GM12878 (cell line): ENCODE data around the gene GFPT1. TPM values are rescaled to one million over a fixed set of nuclear protein-coding genes. Genes with fewer than 3 reads are reported as not detected.

ENCODE experiments used
- ATAC-seq: fragments of 200-7000 bp; cut with Tn5 transposase; 3 replicates; pipeline ENCODE4 v1.9.1; 2020; ENCODE audit warnings: mild to moderate bottlenecking, moderate library complexity
- Bru-seq: library from RNA; stranded (reverse); fragments of 400-500 nt; gene quantifications from one replicate; lab custom pipeline; 2021; lab: Mats Ljungman, UMichigan
- BruChase-seq, 2 experiments: library from RNA; stranded (reverse); fragments of 400-500 nt; gene quantifications; one replicate each; lab custom pipeline; 2021; lab: Mats Ljungman, UMichigan
- BruUV-seq: library from RNA; stranded (reverse); fragments of 400-500 nt; replicated peaks from 2 replicates; lab custom pipeline; 2021; lab: Mats Ljungman, UMichigan
- CTCF ChIA-PET: fragments of 300-600 bp; sonication (Branson Sonifier 250); formaldehyde crosslinking; extraction: SDS; loops from one replicate; lab custom pipeline; 2021; ENCODE audit warnings: inconsistent platforms; lab: Yijun Ruan, JAX
- POLR2A ChIA-PET: fragments of 350-600 bp; formaldehyde crosslinking; extraction: SDS; loops from one replicate; lab custom pipeline; 2021; ENCODE audit warnings: inconsistent platforms; lab: Charles Lee
- RAD21 ChIA-PET: fragments of 300-600 bp; sonication (Branson Sonifier 250); formaldehyde crosslinking; loops from one replicate; lab custom pipeline; 2023; ENCODE audit warnings: antibody characterized with exemption; ENCODE audit not compliant: unreplicated experiment; lab: Charles Lee
- SMC1A ChIA-PET: fragments of 300-600 bp; sonication (Branson Sonifier 250); formaldehyde crosslinking; loops from one replicate; lab custom pipeline; 2023; ENCODE audit not compliant: unreplicated experiment, uncharacterized antibody; lab: Charles Lee
- DNase-seq: peaks from one replicate; pipeline ENCODE4 v3.0.0-alpha.2; 2011; ENCODE audit warnings: low read depth, low spot score
- FAIRE-seq: peaks from 3 replicates; lab custom pipeline; 2011; peaks lifted over from hg19 to GRCh38; lab: Jason Lieb, UNC
- H2AFZ ChIP-seq: 2 replicates; pipeline ENCODE4 v1.6.0; 2011; ENCODE audit warnings: low read depth, low read length, control low read depth; ENCODE audit not compliant: control insufficient read depth
- H3K27ac ChIP-seq: 2 replicates; pipeline ENCODE4 v1.5.1; 2011; ENCODE audit warnings: control low read depth; ENCODE audit not compliant: control insufficient read depth, insufficient read depth
- H3K27me3 ChIP-seq, 2 experiments: replicated peaks in 1 of 2; 2 replicates each; pipeline versions ENCODE4 v1.6.0 to v1.6.1; 2011; ENCODE audit warnings: low read length in 1 of 2; ENCODE audit not compliant: control insufficient read depth in 2 of 2, insufficient read depth in 2 of 2
- H3K36me3 ChIP-seq, 2 experiments: 2 replicates each; pipeline ENCODE4 v1.5.1; 2011; ENCODE audit warnings: low read length in 1 of 2; ENCODE audit not compliant: control insufficient read depth in 2 of 2, insufficient read depth in 2 of 2
- H3K4me1 ChIP-seq: 2 replicates; pipeline ENCODE4 v1.6.1; 2011; ENCODE audit warnings: mild to moderate bottlenecking, low read length, moderate library complexity, mixed read lengths; ENCODE audit not compliant: control insufficient read depth, insufficient read depth
- H3K4me2 ChIP-seq: 2 replicates; pipeline ENCODE4 v1.6.0; 2011; ENCODE audit warnings: control low read depth; ENCODE audit not compliant: control insufficient read depth, insufficient read depth
- H3K4me3 ChIP-seq: fragments of 200-600 bp; sonication (generic); 2 replicates; pipeline ENCODE4 v1.5.1; 2016
- H3K79me2 ChIP-seq: 2 replicates; pipeline ENCODE4 v1.6.0; 2011; ENCODE audit warnings: low read length; ENCODE audit not compliant: control insufficient read depth, insufficient read depth
- H3K9ac ChIP-seq: 2 replicates; pipeline ENCODE4 v1.8.0; 2011; ENCODE audit warnings: low read length, control low read depth, mixed read lengths; ENCODE audit not compliant: control insufficient read depth, insufficient read depth
- H3K9me3 ChIP-seq: replicated peaks from 3 replicates; pipeline ENCODE4 v1.5.1; 2011; ENCODE audit warnings: mild to moderate bottlenecking, low read length; ENCODE audit not compliant: control insufficient read depth, insufficient read depth
- H4K20me1 ChIP-seq: 2 replicates; pipeline ENCODE4 v1.6.0; 2011; ENCODE audit not compliant: control insufficient read depth, insufficient read depth
- BHLHE40 ChIP-seq, 2 experiments: fragments of 450-650 bp in 1 of 2; IDR thresholded peaks; 2 replicates each; pipeline ENCODE4 v1.6.1; 2011 to 2017; ENCODE audit warnings: low read depth in 2 of 2, borderline replicate concordance in 1 of 2, improper control_type of control experiment in 1 of 2, low read length in 1 of 2, mild to moderate bottlenecking in 1 of 2
- CHD1 ChIP-seq: IDR thresholded peaks from 2 replicates; pipeline ENCODE4 v1.6.1; 2012; ENCODE audit warnings: low read depth, low read length, improper control_type of control experiment
- CREB1 ChIP-seq: IDR thresholded peaks from 2 replicates; pipeline ENCODE4 v1.6.1; 2012; ENCODE audit warnings: low read depth, mild to moderate bottlenecking, inconsistent platforms
- ETV6 ChIP-seq, 2 experiments: fragments of 450-650 bp in 1 of 2; IDR thresholded peaks in 1 of 2; conservative IDR thresholded peaks in 1 of 2; 2 replicates each; pipeline ENCODE4 v1.6.1; 2014; ENCODE audit warnings: antibody characterized with exemption in 1 of 2, borderline replicate concordance in 1 of 2, low read depth in 1 of 2, mild to moderate bottlenecking in 1 of 2, moderate library complexity in 1 of 2
- EZH2 ChIP-seq: IDR thresholded peaks from 2 replicates; pipeline ENCODE4 v1.6.1; 2012; ENCODE audit warnings: low read depth, mild to moderate bottlenecking, control low read depth, inconsistent platforms, low read length, borderline replicate concordance; ENCODE audit not compliant: control insufficient read depth
- HCFC1 ChIP-seq: fragments of 150-350 bp; IDR thresholded peaks from 2 replicates; pipeline ENCODE4 v1.6.1; 2014; ENCODE audit warnings: low read length
- HSF1 ChIP-seq: fragments of 150-350 bp; IDR thresholded peaks from 2 replicates; pipeline ENCODE4 v1.6.1; 2014; ENCODE audit warnings: mild to moderate bottlenecking, low read depth, low read length
- JUND ChIP-seq: IDR thresholded peaks from 2 replicates; pipeline ENCODE4 v1.6.1; 2012; ENCODE audit warnings: low read depth, mild to moderate bottlenecking, low read length, improper control_type of control experiment, moderate library complexity
- PAX8 ChIP-seq: fragments of 450-650 bp; IDR thresholded peaks from 2 replicates; pipeline ENCODE4 v1.6.1; 2017; ENCODE audit warnings: mild to moderate bottlenecking, moderate library complexity
- POLR2A ChIP-seq: IDR thresholded peaks from 2 replicates; pipeline ENCODE4 v1.6.1; 2011; ENCODE audit warnings: low read depth, mild to moderate bottlenecking, low read length
- RELA ChIP-seq: fragments of 450-650 bp; IDR thresholded peaks from 2 replicates; pipeline ENCODE4 v1.8.0; 2014; ENCODE audit warnings: borderline replicate concordance; ENCODE audit not compliant: partially characterized antibody
- RUNX3 ChIP-seq: IDR thresholded peaks from 2 replicates; pipeline ENCODE4 v1.6.1; 2012; ENCODE audit warnings: low read length, inconsistent platforms
- SIN3A ChIP-seq: IDR thresholded peaks from 2 replicates; pipeline ENCODE4 v1.6.1; 2012; ENCODE audit warnings: low read depth, low read length, improper control_type of control experiment
- STAT1 ChIP-seq: fragments of 450-650 bp; conservative IDR thresholded peaks from 2 replicates; pipeline ENCODE4 v1.6.1; 2014; ENCODE audit warnings: antibody characterized with exemption, mild to moderate bottlenecking
- SUZ12 ChIP-seq: fragments of 200-600 bp; sonication (generic); IDR thresholded peaks from one replicate; pipeline ENCODE4 v1.6.1; 2018; ENCODE audit warnings: antibody characterized with exemption, mild to moderate bottlenecking; ENCODE audit not compliant: unreplicated experiment
- TBL1XR1 ChIP-seq: IDR thresholded peaks from 2 replicates; pipeline ENCODE4 v1.6.1; 2012; ENCODE audit warnings: low read depth, low read length, improper control_type of control experiment
- YY1 ChIP-seq: IDR thresholded peaks from 2 replicates; pipeline ENCODE4 v1.6.1; 2011; ENCODE audit warnings: low read depth, mild to moderate bottlenecking, low read length
- WGBS: methylation state at CpG from one replicate; pipeline ENCODE4 v1.1.6; 2016; ENCODE audit warnings: low lambda C conversion rate; ENCODE audit not compliant: insufficient replicate concordance, insufficient coverage; ENCODE audit errors: missing lambda C conversion rate; 5-methylcytosine and 5-hydroxymethylcytosine counted together
- in situ Hi-C: fragments of 300-500 bp; cut with MboI; formaldehyde crosslinking; loops from 9 replicates; pipeline ENCODE4 v1.14.3; 2018; ENCODE audit warnings: mixed read lengths
- intact Hi-C: fragments of 100-400 bp; cut with micrococcal nuclease; formaldehyde crosslinking; loops from one replicate; pipeline ENCODE4 v1.14.2; 2022; ENCODE audit not compliant: unreplicated experiment
- long read RNA-seq, 2 experiments: library from polyadenylated mRNA; unstranded; transcript quantifications; one replicate each; pipeline ENCODE4 v2.0.0, GENCODE V29; 2019 to 2020
- polyA minus RNA-seq, 3 experiments: library from RNA; depleted of rRNA, polyadenylated mRNA; stranded (reverse); fragments of >200 nt; gene quantifications; 2 replicates each; pipeline ENCODE4 v1.2.3, GENCODE V29; 2011
- polyA plus RNA-seq, 11 experiments: library from polyadenylated mRNA; depleted of rRNA in 4 of 11; unstranded in 6 of 11; stranded (reverse) in 5 of 11; fragments of >200 nt; fragmentation: Nextera tagmentation in 4 of 11; fragmentation: Illumina TruSeq in 1 of 11; extraction: Ambion mirVana in 4 of 11; extraction: Trizol in 1 of 11; gene quantifications; 1 replicate in 1 of 11; 2 replicates in 10 of 11; pipeline versions ENCODE4 v1.2.1 to v1.2.3, GENCODE V29; 2011 to 2016; ENCODE audit warnings: inconsistent platforms in 2 of 11, missing spikeins in 2 of 11, low read depth in 1 of 11
- total RNA-seq, 4 experiments: library from RNA; depleted of rRNA in 3 of 4; stranded (reverse); fragments of >200 nt in 3 of 4; fragmentation: Illumina TruSeq in 1 of 4; extraction: Trizol in 1 of 4; gene quantifications; 2 replicates each; pipeline versions ENCODE4 v1.2.1 to v1.2.3, GENCODE V29; 2013 to 2021

The GFPT1 gene
- total RNA-seq (2013; cell fraction: nucleolus; rRNA removed), result 29.2 and 30.2 TPM in 2 replicates
- total RNA-seq (2014; rRNA removed) (23.8 and 28.2 TPM in 2 replicates), total RNA-seq (2014; rRNA removed; fragmentation: Illumina TruSeq; extraction: Trizol) (28.4 and 29.7 TPM in 2 replicates), total RNA-seq (2021) (46.8 and 53.9 TPM in 2 replicates), polyA plus RNA-seq (2011; rRNA removed) (20.5 and 34.1 TPM in 2 replicates), polyA plus RNA-seq (2014; fragmentation: Illumina TruSeq; extraction: Trizol) (25.1 and 32.6 TPM in 2 replicates), polyA plus RNA-seq (2014; fragmentation: Nextera tagmentation; extraction: Ambion mirVana) (10 to 100 TPM; 10.1 to 13.0 TPM), polyA plus RNA-seq (2014; rRNA removed) (14.6 and 17.4 TPM in 2 replicates), polyA plus RNA-seq (2016; fragmentation: Nextera tagmentation; extraction: Ambion mirVana) (10 to 100 TPM; 81.9 to 95.2 TPM), polyA minus RNA-seq (2011; rRNA and poly(A)+ RNA removed) (22.9 and 30.2 TPM in 2 replicates), Bru-seq, nascent RNA (percentile 91 among the genes with signal in this experiment), BruChase-seq, experiment 1, labeled RNA remaining after a 6-hour chase (percentile 96 among the genes with signal in this experiment), BruChase-seq, experiment 2, labeled RNA remaining after a 2-hour chase (percentile 95 among the genes with signal in this experiment)
- polyA plus RNA-seq (2011; ENCODE audit: low read depth), result 14.1 TPM
- polyA plus RNA-seq (2011; cell fraction: cytosol; rRNA removed), result 10.2 and 15.1 TPM in 2 replicates
- 8.4 and 11.9 TPM in 2 replicates for polyA plus RNA-seq (2011; cell fraction: nucleus; rRNA removed)
- 19.4 and 24.3 TPM in 2 replicates for polyA plus RNA-seq (2012)
- polyA minus RNA-seq (2011; cell fraction: cytosol; rRNA and poly(A)+ RNA removed), result 15.3 and 19.4 TPM in 2 replicates
- polyA minus RNA-seq (2011; cell fraction: nucleus; rRNA and poly(A)+ RNA removed), result 6.9 and 10.6 TPM in 2 replicates
- long read RNA-seq, experiment 1, full-length matches to known transcripts, result 57 of 74 reads
- long read RNA-seq, experiment 1, partial matches to known transcripts, result 5 of 74 reads
- long read RNA-seq, experiment 1, other reads (novel, unspliced or antisense), result 12 of 74 reads
- long read RNA-seq, experiment 2, full-length matches to known transcripts, result 218 of 276 reads
- long read RNA-seq, experiment 2, partial matches to known transcripts, result 36 of 276 reads
- long read RNA-seq, experiment 2, other reads (novel, unspliced or antisense), result 22 of 276 reads

GRCh38 chr2:69386789-69387734 lies at the start of gene GFPT1:
GFPT1 (minus strand) TSS chr2:69387227; CDS start chr2:69387071, 156 bp downstream.
- H3K9ac ChIP-seq, result peak within 1 kb of the TSS; percentile 88
- H3K4me2 ChIP-seq, result peak within 1 kb of the TSS; percentile 96
- in situ Hi-C loops (no loop called here), intact Hi-C loops (loop anchor here (2.0 to 10.0 kb wide), 2 partner anchors 50 to 258 kb away; partner anchors contain the start of genes AAK1 and NFU1)
- no peaks in the 10 kb centered on the region for H4K20me1 ChIP-seq
- 1% methylated on average over 48 of the region's 97 CpGs for WGBS
- SMC1A ChIA-PET, result interaction anchor here (1.1 to 2.2 kb wide), 5 partner anchors 10 to 527 kb away, joined by 3 to 27 read pairs (median 8); partner anchors contain the start of genes MXD1 and NFU1
- peak; percentile 52 for FAIRE-seq
- peak within 1 kb of the TSS; percentile 82 for H3K27ac ChIP-seq
- H3K9me3 ChIP-seq, result no peaks in the 10 kb centered on the region
- POLR2A ChIA-PET, result interaction anchor here (1.0 to 2.7 kb wide), 7 partner anchors 9 to 258 kb away, joined by 3 to 16 read pairs (median 5); partner anchors contain the start of gene NFU1
- peak within 1 kb of the TSS; percentile 88 for H2AFZ ChIP-seq
- CTCF ChIA-PET, result interaction anchor here (0.8 to 3.7 kb wide), 6 partner anchors 9 to 178 kb away, joined by 3 to 30 read pairs (median 11); partner anchors contain the start of gene NFU1
- H3K4me1 ChIP-seq, result peaks cover 12% of the 10 kb centered on the region; the same call in 1 of the 2 replicates
- peak; percentile 93 for ATAC-seq
- peak; percentile 54 for DNase-seq
- H3K79me2 ChIP-seq, result peaks cover 56% of the 10 kb centered on the region
- BruUV-seq, result no TSS peak
- H3K36me3 ChIP-seq, result no peaks in the 10 kb centered on the region
- RAD21 ChIA-PET, result interaction anchor here (1.0 to 1.9 kb wide), 5 partner anchors 9 to 178 kb away, joined by 4 to 16 read pairs (median 6); partner anchors contain the start of gene NFU1
- no peaks in the 10 kb centered on the region for H3K27me3 ChIP-seq
- peak within 1 kb of the TSS; percentile 88 for H3K4me3 ChIP-seq
- TF ChIP-seq RELA (peak; percentile 63), SUZ12 (no peak), STAT1 (0 out of 2 replicates have a peak, but pooled peaks have one; percentile 18), TBL1XR1 (0 out of 2 replicates have a peak, but pooled peaks have one; percentile 44), HCFC1 (no peak), EZH2 (no peak), CHD1 (peak; percentile 19; the same call in 1 of the 2 replicates), BHLHE40 (IDR thresholded peaks at IDR 0.05; ENCODE audit: borderline replicate concordance in 1 of 2, low read depth in 2 of 2, low read length in 1 of 2) (peak; percentile 84 to 94), HSF1 (no peak), ETV6 (conservative IDR thresholded peaks at IDR 0.05 in 1 of 2, IDR thresholded peaks at IDR 0.05 in 1 of 2; ENCODE audit: borderline replicate concordance in 1 of 2, low read depth in 1 of 2) (no peak), YY1 (peak; percentile 46; the same call in 1 of the 2 replicates), PAX8 (no peak), SIN3A (peak; percentile 74), RUNX3 (peak; percentile 10; the same call in 1 of the 2 replicates), CREB1 (peak; percentile 40; the same call in 1 of the 2 replicates), JUND (no peak), POLR2A (peak; percentile 95)
